NT2/D1 (cell line): ENCODE results near the gene PSMG4.

Experiments used
- SUZ12 ChIP-seq: IDR thresholded peaks from 2 replicates; pipeline ENCODE4 v1.6.1; 2011; ENCODE audit not compliant: insufficient read length, insufficient read depth; ENCODE audit errors: extremely low read depth
- YY1 ChIP-seq: IDR thresholded peaks from 2 replicates; pipeline ENCODE4 v1.6.1; 2011; ENCODE audit not compliant: insufficient read length, insufficient read depth

DNA sequence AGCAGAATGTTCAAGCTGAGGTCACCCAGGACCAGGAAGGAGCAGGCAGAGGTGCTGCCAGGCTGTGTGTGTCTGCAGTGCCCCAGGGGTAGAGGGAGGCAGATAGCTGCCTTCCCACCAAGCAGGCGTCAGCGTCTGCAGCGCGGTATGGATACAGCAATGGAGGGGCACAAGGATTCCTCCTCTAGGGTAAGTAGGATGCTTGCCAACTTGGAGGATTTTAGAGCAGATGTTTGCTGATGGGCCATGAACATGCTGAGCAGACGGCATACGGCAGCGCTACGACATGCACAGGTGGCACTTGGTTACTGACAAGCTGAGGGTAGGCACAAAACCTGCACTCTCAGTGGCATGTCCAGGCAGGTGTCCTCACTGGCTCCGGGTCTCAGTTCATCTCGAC lies 48.1 kb downstream of the PSMG4 start:
- TF ChIP-seq YY1: no peak
- TF ChIP-seq SUZ12: no peak
